Fibroblast of lung (primary cell): ENCODE data around the gene SMPD3. TPM values are rescaled to one million over a fixed set of nuclear protein-coding genes. Genes with fewer than 3 reads are reported as not detected.

Experiments
- DNase-seq, 2 donors: peaks; one replicate each; pipeline versions ENCODE4 v3.0.0 to v3.0.0-alpha.2; 2010; ENCODE audit warnings: low read depth in 2 of 2
- H2AFZ ChIP-seq: 2 replicates; pipeline ENCODE4 v1.5.1; 2012; ENCODE audit warnings: low read length, control low read depth, inconsistent platforms
- H3K27ac ChIP-seq: 2 replicates; pipeline ENCODE4 v1.5.1; 2011; ENCODE audit warnings: low read length, control low read depth; ENCODE audit not compliant: insufficient read depth
- H3K27me3 ChIP-seq: 2 replicates; pipeline ENCODE4 v1.5.1; 2011; ENCODE audit warnings: mild to moderate bottlenecking, low read length; ENCODE audit not compliant: control insufficient read depth, insufficient read depth
- H3K36me3 ChIP-seq: 2 replicates; pipeline ENCODE4 v1.5.1; 2011; ENCODE audit warnings: low read length; ENCODE audit not compliant: control insufficient read depth, insufficient read depth
- H3K4me1 ChIP-seq: 2 replicates; pipeline ENCODE4 v1.5.1; 2011; ENCODE audit warnings: low read length; ENCODE audit not compliant: control insufficient read depth, insufficient read depth; ENCODE audit errors: extremely low read depth
- H3K4me2 ChIP-seq: 2 replicates; pipeline ENCODE4 v1.5.1; 2011; ENCODE audit warnings: low read length, control low read depth; ENCODE audit not compliant: insufficient read depth; ENCODE audit errors: extremely low read depth
- H3K4me3 ChIP-seq, 4 experiments: fragments of 200-600 bp in 1 of 4; sonication (generic) in 1 of 4; replicated peaks in 1 of 4; 2 replicates each; pipeline ENCODE4 v1.5.1; 2011 to 2016; ENCODE audit warnings: low read length in 4 of 4, low read depth in 3 of 4, mild to moderate bottlenecking in 3 of 4, control low read depth in 2 of 4, inconsistent platforms in 1 of 4, mixed read lengths in 1 of 4; ENCODE audit not compliant: insufficient read depth in 1 of 4; ENCODE audit errors: control extremely low read depth in 1 of 4
- H3K79me2 ChIP-seq: 2 replicates; pipeline ENCODE4 v1.5.1; 2012; ENCODE audit warnings: mild to moderate bottlenecking, low read length, inconsistent platforms; ENCODE audit not compliant: control insufficient read depth, insufficient read depth
- H3K9ac ChIP-seq: 2 replicates; pipeline ENCODE4 v1.5.1; 2011; ENCODE audit warnings: mild to moderate bottlenecking, low read length, control low read depth; ENCODE audit not compliant: insufficient read depth
- H3K9me3 ChIP-seq: 2 replicates; pipeline ENCODE4 v1.5.1; 2012; ENCODE audit warnings: low read depth, low read length; ENCODE audit not compliant: control insufficient read depth, insufficient read depth
- H4K20me1 ChIP-seq: 2 replicates; pipeline ENCODE4 v1.5.1; 2011; ENCODE audit warnings: low read length; ENCODE audit not compliant: control insufficient read depth, insufficient read depth; ENCODE audit errors: extremely low read depth
- CTCF ChIP-seq, 2 donors: IDR thresholded peaks in 1 of 2; conservative IDR thresholded peaks in 1 of 2; 1 replicate in 1 of 2; 2 replicates in 1 of 2; pipeline ENCODE4 v1.5.1; 2011 to 2012; ENCODE audit warnings: low read length in 2 of 2, control low read depth in 1 of 2, inconsistent platforms in 1 of 2, low read depth in 1 of 2, mild to moderate bottlenecking in 1 of 2
- EZH2 ChIP-seq: IDR thresholded peaks from 2 replicates; pipeline ENCODE4 v1.5.1; 2012; ENCODE audit warnings: low read length, control low read depth, mild to moderate bottlenecking; ENCODE audit errors: missing control alignments
- polyA plus RNA-seq, 2 donors: library from polyadenylated mRNA; depleted of rRNA in 1 of 2; stranded (reverse) in 1 of 2; unstranded in 1 of 2; fragments of >200 nt; gene quantifications; 2 replicates each; pipeline ENCODE4 v1.2.1, GENCODE V29; 2011 to 2012; ENCODE audit warnings: missing spikeins in 1 of 2
- total RNA-seq: library from RNA; depleted of rRNA; stranded (reverse); fragments of >200 nt; gene quantifications from 2 replicates; pipeline ENCODE4 v1.2.1, GENCODE V29; 2014

The SMPD3 gene
- total and polyA plus RNA-seq, 2 donors (not counting 1 experiment from before 2014, with no cell fraction given) = under 0.01 to 0.08 TPM

GRCh38 chr16:68463904-68464303, 15.6 kb upstream of the SMPD3 start:
- no peak for DNase-seq
- Histone ChIP-seq H3K79me2 (no peaks in the 10 kb centered on the region), H3K9me3 (no peaks in the 10 kb centered on the region), H3K27me3 (peaks cover 6% of the 10 kb centered on the region), H3K4me2 (no peak overlapping the region), H3K36me3 (no peaks in the 10 kb centered on the region), H2AFZ (no peak overlapping the region), H4K20me1 (no peaks in the 10 kb centered on the region), H3K4me3 (no peak overlapping the region), H3K9ac (no peak overlapping the region), H3K27ac (no peak overlapping the region), H3K4me1 (no peaks in the 10 kb centered on the region)
- no peak for TF ChIP-seq EZH2
- TF ChIP-seq CTCF (conservative IDR thresholded peaks at IDR 0.05 in 1 of 2, IDR thresholded peaks at IDR 0.05 in 1 of 2; ENCODE audit: low read depth in 1 of 2, low read length in 2 of 2) = no peak

- no peak for DNase-seq
These were observed 11.8 kb upstream of the SMPD3 start for GRCh38 chr16:68460067-68460466.

GRCh38 chr16:68459457-68459856, 11.1 kb upstream of the SMPD3 start:
- Histone ChIP-seq H3K4me2 (no peak overlapping the region), H3K27me3 (peaks cover 3% of the 10 kb centered on the region), H3K27ac (no peak overlapping the region), H3K9ac (no peak overlapping the region), H2AFZ (no peak overlapping the region), H4K20me1 (no peaks in the 10 kb centered on the region), H3K4me1 (no peaks in the 10 kb centered on the region), H3K79me2 (no peaks in the 10 kb centered on the region), H3K4me3 (no peak overlapping the region), H3K9me3 (no peaks in the 10 kb centered on the region), H3K36me3 (no peaks in the 10 kb centered on the region)
- TF ChIP-seq EZH2 = no peak
- no peak for DNase-seq

More at GRCh38 chr16:68460067-68460466, 11.8 kb upstream of the SMPD3 start:
- peaks cover 3% of the 10 kb centered on the region for H3K27me3 ChIP-seq
- H3K79me2 ChIP-seq = no peaks in the 10 kb centered on the region
- TF ChIP-seq EZH2 = no peak
- no peak for TF ChIP-seq CTCF (conservative IDR thresholded peaks at IDR 0.05 in 1 of 2, IDR thresholded peaks at IDR 0.05 in 1 of 2; ENCODE audit: low read depth in 1 of 2, low read length in 2 of 2)
- H3K4me2 ChIP-seq = no peak overlapping the region
- H3K27ac ChIP-seq = no peak overlapping the region
- H3K4me3 ChIP-seq = no peak overlapping the region
- H3K9me3 ChIP-seq = no peaks in the 10 kb centered on the region
- H2AFZ ChIP-seq = no peak overlapping the region
- H3K4me1 ChIP-seq = no peaks in the 10 kb centered on the region
- no peak overlapping the region for H3K9ac ChIP-seq
- H3K36me3 ChIP-seq = no peaks in the 10 kb centered on the region
- H4K20me1 ChIP-seq = no peaks in the 10 kb centered on the region
